Tongue (tissue), 2 donors: Measurements from ENCODE around the gene AFTPH. TPM values are rescaled to one million over a fixed set of nuclear protein-coding genes. Genes with fewer than 3 reads are reported as not detected.

ENCODE experiments used
- DNase-seq: peaks from one replicate; pipeline ENCODE4 v3.0.0-alpha.2; 2015
- total RNA-seq: library from RNA; depleted of rRNA; stranded (reverse); fragments of >200 nt; gene quantifications from one replicate; pipeline ENCODE4 v1.2.3, GENCODE V29; 2014

Gene AFTPH
- total RNA-seq, 1 donor from 2014 or later, result 38.9 TPM

- DNase-seq, result no peak
Observed at GRCh38 chr2:64542071-64543007, 18.2 kb downstream of the AFTPH start.

- DNase-seq, result no peak
Observed at GRCh38 chr2:64543008-64543697, 19.0 kb downstream of the AFTPH start.

GRCh38 chr2:64548761-64549160 lies 24.6 kb downstream of the AFTPH start:
- no peak for DNase-seq

- no peak for DNase-seq
Observed at GRCh38 chr2:64550042-64550441, 25.9 kb downstream of the AFTPH start.

- no peak for DNase-seq
Observed at GRCh38 chr2:64551851-64552250, 27.7 kb downstream of the AFTPH start.

GRCh38 chr2:64554117-64554516 lies 30.0 kb downstream of the AFTPH start:
- DNase-seq, result no peak

GRCh38 chr2:64558445-64559081 lies 34.4 kb downstream of the AFTPH start:
- no peak for DNase-seq

- DNase-seq, result peak; percentile 43
Observed at GRCh38 chr2:64562148-64562784, 38.1 kb downstream of the AFTPH start.

- DNase-seq, result no peak
Observed at GRCh38 chr2:64563436-64563938, 39.4 kb downstream of the AFTPH start.

- DNase-seq, result no peak
Observed at GRCh38 chr2:64565949-64566710, 42.0 kb downstream of the AFTPH start.

- DNase-seq, result no peak
Observed at GRCh38 chr2:64567473-64567872, 43.3 kb downstream of the AFTPH start.

- DNase-seq, result no peak
Observed at GRCh38 chr2:64568836-64569235, 44.7 kb downstream of the AFTPH start.

GRCh38 chr2:64574871-64575270 lies 50.7 kb downstream of the AFTPH start:
- DNase-seq, result no peak

- no peak for DNase-seq
Observed at GRCh38 chr2:64581018-64581417, 56.9 kb downstream of the AFTPH start.

GRCh38 chr2:64581777-64582539 lies 57.8 kb downstream of the AFTPH start:
- no peak for DNase-seq

GRCh38 chr2:64582774-64583340 lies 58.7 kb downstream of the AFTPH start:
- DNase-seq, result peak; percentile 19

GRCh38 chr2:64586054-64586453 lies 61.9 kb downstream of the AFTPH start:
- no peak for DNase-seq

GRCh38 chr2:64586883-64587481 lies 62.9 kb downstream of the AFTPH start:
- DNase-seq, result peak; percentile 81

GRCh38 chr2:64587561-64587960 lies 63.4 kb downstream of the AFTPH start:
- DNase-seq, result no peak

- no peak for DNase-seq
Observed at GRCh38 chr2:64591188-64591587, 67.1 kb downstream of the AFTPH start.
